Stimulated activated naive CD4-positive, alpha-beta T cell (primary cell): Measurements from ENCODE around the gene CRTC1.

Source experiments
- DNase-seq, 6 experiments: peaks; one replicate each; lab custom pipeline; 2025; lab: John Stamatoyannopoulos, UW

Gene CRTC1

DNA sequence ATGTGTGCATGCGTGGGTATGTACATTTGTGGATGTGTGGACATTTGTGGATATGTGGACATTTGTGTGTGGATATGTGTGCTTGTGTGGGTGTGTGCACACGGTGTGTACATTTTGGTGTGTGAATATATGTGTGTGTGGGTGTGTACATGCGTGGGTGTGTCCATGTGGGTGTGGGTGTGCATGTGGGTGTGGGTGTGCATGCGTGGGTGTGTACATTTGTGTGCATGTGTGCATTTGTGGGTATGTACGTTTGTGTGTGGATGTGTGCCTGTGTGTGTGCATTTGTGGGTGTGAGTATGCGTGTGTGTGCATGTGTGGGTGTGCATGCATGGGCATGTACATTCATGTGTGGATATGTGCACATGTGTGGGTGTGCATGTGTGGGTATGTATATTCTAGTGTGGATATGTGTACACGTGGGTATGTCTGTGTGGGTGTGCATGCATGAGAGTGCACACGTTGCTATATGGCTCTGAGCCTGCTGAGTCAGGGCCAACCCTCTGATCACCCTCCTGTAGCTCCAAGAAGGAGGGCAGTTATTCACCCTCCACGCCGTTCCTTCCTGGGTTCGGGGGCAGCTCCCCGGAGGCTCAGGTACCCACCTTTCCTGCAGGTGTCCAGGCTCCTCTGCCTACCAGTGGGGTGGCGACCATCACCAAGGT is 87.3 kb downstream of the CRTC1 start:
- DNase-seq = no peak

DNA sequence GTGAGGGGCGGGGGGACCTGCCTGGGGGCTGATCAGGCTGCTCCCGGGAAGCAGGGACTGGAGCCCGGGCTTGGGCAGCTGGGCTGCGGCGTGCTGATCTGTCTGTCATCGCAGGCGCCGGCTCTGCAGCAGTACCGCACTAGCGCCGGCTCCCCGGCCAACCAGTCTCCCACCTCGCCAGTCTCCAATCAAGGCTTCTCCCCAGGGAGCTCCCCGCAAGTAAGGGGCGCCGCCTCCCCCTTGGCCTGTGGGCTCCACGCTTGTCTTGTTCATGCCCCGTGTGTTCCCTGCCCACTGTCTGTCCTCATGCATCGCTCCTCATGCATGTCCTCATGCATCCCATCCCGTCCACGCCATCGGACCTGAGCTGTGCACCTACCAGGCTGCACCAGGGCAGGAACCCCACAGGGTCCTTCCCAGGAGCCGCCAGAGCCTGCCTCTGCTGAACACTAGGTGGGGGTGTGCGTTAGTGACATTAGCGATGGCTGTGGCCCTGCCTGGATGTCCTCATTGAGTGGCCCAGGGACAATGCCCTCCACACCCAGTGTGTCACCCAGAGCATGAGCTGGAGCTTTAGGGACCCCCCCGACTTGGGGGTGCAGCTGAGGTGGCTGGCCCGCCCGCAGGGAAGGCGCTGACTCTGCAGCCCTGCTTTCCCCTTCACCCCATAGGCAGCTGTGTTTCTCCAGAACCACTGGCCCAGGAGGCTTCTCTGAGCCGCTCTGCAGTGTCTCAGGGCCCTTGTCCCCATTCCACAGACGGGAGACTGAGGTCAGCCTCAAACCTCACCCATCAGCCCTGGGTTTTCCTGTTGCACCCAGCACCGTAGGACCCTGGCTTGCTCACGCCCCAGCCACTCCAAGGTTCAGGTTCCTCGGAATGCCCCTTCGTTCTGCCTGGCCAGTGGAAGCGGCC is 88.1 kb downstream of the CRTC1 start:
- DNase-seq = no peak

DNA sequence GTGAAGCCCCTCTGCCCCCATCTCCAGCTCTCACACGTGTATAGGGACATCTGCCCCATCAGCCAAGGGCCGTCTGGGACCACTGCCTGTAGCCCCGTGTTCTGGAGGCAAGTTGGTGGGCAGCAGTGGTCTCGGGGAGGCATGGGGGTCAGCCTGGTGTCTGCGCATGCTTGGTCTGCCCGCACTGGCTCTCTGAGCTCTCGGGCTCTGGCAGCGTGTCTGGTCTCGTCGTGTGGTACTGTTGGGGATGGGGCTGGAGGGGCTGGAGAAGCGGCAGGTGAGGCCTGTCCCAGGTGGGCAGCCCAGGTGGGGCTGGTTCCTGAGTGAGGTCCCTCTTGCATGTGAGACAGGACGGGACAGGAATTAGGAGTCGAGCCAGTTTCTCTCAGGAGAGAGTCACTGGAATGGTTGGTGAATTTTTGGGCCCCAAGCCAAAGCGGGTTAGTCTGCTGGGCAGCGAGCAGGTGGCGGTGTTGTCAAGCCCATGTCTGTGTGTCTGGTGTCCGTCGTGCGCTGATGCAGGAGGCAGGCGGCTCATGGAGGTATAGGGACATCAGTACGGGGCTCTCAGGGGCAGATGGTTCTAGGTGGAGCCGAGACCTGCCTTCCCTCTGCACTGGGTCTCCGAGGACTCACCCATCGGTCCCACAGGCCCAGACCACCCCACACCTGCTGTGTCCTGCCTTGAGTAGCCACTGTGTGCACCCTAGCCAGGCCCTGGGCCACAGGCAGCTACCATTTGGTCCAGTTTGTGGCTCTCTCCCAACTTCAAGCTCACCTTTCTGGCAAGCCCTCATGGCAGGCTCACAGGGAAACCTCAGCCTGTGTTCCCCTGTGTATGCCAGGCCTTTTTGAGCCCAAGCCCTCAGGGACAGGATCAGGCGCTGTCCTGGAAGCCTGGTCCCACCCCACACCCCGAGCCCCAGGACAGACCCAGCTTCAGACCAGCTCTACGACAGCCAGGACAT is 89.4 kb downstream of the CRTC1 start:
- DNase-seq = no peak

DNA sequence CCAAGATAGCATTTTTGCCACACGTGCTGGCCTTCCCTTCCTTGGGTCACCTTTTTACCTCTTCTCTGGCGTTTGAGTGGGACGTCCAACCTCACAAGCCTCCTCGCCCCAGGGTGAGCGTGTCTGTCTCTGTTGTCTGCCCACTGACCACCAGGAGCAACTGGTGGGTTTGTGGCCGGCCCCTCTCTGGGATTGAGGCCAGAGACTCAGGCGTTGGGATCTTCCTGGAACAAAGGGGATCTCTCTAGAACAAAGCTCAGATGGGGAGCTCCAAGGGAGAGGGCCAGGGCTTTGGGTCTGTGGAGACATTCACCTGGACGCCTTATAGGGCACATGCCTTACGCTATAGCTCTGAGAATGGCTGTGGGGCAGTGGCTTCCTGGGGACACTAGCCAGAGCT is 90.2 kb downstream of the CRTC1 start:
- DNase-seq = no peak

DNA sequence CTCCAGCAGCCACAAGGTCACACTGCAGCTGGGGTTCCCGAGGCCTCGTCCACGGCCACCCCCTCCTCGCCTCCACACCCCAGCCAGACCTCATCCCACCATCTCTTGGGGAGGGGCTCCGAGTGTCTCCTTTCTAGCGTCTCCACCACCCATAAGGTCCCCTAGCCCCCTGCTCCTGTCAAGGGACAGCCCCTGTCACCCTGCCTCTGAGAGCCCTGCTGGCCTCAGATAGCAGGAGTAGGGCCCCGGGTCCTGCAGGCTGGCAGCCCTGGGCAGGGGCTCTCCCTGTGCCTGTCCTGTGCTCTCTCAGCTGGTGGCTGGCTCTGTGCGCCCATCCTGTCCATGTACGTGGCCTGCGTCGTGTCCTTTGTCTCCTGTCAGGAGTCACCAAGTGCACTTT is 90.6 kb downstream of the CRTC1 start:
- no peak for DNase-seq

DNA sequence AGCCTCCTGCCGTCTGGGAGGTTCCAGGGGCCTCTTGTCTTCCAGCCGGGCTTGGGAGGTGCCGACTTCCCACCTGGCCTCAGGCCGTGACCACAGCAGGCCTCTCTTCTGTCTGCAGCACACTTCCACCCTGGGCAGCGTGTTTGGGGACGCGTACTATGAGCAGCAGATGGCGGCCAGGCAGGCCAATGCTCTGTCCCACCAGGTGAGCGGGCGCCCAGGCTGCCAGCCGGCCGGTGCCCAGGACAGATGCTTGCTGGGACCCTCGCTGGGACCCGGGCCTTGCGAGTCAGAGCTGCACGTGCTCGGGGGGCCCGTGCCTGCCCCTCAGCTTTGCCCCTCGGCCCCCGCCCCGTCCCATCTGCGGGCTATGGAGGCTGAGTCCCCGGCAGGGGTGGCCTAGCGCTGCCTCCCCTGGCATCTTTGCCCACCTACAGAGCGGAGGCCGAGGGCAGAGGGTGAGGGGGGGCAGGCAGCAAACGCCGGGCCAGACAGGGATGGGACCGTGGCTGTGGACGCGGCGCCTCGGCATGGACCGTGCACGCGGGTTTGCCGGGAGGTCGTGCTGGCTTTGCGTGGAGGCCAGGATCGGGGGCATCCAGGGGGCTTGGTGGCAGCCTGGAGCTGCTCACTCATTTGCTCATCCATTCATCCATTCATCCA is 91.4 kb downstream of the CRTC1 start:
- DNase-seq = no peak

DNA sequence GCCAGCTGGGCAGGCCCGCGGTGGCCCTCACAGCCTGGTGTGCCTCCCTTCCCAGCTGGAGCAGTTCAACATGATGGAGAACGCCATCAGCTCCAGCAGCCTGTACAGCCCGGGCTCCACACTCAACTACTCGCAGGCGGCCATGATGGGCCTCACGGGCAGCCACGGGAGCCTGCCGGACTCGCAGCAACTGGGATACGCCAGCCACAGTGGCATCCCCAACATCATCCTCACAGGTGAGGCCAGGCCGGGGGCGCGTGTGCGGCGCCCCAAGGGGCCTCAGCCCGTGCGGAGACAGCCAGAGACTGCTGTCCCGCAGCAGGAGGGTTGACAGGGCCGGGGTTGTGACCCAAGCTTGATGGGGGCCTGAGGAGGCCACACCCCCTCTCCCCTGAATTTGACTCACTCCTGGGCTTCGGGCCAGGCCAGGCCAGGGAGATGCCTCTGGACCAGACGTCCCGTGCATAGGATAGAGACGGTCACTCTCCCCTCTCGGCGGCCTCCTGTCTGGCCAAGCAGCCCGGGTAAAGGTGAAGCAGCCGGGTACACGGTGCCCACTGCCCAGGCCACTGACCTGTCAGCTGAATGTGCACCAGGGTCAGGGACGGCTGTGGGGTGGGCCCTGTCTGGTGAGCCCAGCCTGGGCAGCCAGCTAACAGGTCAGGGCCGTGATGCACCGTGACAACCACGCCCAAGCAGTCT is 92.3 kb downstream of the CRTC1 start:
- no peak for DNase-seq

DNA sequence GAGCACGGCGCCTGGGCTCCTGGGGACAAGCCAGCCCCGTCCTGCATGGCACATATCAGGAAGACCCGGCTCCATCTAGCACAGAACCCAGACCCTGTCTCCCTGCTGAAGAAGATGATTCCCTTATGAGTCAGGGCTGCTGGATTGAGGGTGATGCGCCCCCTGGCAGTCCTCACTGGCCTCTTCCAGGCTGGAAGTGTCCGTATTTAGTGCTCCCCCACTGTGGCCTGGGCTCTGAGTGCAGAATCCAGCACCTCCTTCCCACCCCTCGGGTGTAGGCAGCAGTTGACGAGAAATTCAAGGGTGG is 92.8 kb downstream of the CRTC1 start:
- no peak for DNase-seq

DNA sequence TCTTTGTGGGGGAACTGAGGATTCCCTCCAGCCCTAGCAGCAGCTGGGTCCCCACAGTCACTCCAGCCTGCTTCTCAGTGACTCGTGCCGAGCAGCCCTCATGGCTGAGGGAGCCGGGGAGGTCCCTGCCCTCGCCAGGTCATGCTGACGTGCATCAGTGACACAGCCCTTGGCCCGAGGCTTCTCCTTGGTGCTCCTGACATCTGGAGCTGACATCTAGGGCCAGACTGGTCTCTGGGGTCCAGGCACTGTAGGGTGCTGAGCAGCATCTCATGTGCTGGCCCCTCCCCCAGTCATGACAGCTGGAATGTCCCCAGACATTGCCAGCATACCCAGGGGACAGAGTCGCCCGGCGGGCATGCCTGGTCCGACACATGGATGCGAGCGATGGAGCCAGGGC is 93.3 kb downstream of the CRTC1 start:
- no peak for DNase-seq

DNA sequence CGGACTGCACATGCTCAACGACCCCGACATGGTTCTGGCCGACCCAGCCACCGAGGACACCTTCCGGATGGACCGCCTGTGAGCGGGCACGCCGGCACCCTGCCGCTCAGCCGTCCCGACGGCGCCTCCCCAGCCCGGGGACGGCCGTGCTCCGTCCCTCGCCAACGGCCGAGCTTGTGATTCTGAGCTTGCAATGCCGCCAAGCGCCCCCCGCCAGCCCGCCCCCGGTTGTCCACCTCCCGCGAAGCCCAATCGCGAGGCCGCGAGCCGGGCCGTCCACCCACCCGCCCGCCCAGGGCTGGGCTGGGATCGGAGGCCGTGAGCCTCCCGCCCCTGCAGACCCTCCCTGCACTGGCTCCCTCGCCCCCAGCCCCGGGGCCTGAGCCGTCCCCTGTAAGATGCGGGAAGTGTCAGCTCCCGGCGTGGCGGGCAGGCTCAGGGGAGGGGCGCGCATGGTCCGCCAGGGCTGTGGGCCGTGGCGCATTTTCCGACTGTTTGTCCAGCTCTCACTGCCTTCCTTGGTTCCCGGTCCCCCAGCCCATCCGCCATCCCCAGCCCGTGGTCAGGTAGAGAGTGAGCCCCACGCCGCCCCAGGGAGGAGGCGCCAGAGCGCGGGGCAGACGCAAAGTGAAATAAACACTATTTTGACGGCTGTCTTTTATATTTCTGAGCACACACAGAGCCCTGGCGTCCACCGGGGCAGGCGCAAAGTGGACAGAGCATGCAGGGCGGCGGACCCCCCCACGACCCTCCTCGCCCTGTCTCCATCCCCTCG is 94.0 kb downstream of the CRTC1 start:
- no peak for DNase-seq

DNA sequence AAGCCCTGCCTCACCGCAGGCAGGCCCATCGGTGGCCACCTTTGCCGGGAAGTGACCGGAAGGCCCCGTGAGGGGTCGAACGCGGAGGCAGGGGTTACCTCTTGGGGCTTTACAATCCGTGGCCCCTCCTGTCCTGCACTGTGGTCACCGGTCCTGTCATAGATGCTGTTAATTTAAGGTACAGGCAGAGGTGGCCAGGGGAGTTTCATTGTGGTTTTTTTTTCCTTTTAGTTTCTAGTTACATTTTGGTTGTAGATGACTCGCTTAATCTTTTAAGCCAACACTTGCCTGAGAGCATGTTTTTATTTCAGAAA is 94.6 kb downstream of the CRTC1 start:
- DNase-seq = no peak

DNA sequence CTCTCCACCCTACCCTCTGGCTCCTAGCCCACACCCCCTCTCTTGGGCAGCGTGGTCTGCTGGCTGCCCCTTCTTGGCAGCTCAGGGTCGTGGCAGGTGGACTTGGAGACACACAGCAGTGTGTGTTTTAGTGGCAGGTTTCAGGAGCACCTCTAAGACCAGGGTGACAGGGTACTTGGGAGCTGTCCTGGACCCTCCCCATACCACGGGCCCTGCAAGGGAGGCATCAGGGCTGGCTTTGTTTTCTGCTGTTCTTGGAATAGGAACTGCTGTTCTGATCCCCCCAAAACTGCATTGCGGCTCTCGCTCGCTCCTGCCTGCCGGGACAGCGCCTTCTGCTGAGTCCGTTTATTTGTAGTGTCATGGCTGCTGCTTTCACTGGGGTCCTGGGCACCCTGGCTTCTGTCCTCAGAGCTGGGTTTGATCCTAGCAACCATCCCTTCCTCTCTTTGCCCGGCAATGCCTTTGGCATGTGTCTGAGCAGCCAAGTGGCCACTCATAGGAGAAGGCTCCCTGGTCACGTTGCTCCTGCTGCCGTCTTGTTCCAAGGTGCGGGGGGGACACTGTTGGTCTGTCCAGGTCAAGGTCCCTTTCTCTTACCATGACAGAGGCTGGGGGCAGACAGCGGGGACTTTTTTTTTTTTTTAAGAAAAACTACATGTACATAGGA is 95.5 kb downstream of the CRTC1 start:
- DNase-seq = no peak

DNA sequence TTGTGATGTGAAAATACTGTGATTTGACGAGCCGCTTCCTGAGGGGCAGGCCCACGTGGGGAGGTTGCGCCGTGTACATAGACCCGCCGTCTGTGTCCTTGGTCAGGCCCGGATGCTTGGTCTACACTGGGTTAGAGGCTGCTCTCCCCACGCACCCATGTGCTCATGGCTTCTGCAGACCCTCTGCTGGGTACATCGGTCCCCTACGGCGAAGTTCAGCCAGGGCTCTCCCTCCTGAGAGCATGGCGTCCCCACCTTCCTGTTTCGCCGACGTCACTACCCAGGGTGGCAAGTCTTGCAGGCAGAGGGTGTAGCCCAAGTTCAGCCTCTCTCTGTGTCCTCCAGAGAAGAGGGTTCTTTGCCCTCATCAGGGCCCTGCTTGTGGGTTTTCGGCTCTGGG is 96.6 kb downstream of the CRTC1 start:
- DNase-seq = no peak

DNA sequence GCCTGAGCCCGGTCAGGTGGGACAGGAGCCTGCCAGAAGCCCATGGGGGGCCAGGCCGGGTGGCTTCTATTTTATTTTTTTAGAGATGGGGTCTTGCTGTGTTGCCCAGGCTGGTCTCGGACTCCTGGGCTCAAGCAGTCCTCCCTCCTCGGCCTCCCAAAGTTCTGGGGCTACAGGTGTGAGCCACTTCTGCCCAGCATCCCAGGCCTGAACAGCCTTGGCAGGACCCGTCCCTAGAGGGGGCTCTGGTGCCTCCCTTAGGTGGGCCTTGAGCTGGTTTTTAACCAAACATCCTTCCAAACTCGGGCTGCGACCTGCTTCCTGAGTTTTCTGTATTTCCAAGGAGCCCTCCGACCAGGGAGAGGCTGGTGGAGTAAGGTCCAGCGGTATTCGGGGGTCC is 97.2 kb downstream of the CRTC1 start:
- no peak for DNase-seq

DNA sequence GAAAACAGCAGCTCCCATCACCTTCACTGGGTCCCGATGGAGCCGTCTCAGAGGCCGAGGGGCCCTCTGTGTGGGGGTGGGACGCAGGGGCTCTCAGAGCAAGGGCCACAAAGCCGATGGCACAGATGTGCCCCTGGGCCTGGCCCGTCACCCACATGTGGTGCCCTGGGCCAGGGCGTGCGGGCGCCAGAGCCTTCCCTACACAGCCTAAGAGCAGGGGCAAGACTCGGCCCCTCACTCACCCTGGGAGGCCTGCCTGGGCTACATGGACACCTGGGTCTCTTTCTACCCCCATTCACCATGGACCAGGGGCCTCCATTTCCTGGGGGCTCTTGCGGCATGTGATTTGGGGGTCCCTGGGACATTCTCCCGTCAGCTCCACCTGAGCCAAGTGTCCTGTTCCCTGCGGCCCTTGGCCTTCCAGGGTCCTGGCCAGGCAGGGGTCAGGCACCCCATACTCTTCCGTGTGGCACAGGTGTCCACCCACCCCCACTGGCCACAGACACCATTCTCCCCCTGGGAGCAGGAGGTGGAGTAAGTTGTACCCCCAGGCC is 97.6 kb downstream of the CRTC1 start:
- no peak for DNase-seq

DNA sequence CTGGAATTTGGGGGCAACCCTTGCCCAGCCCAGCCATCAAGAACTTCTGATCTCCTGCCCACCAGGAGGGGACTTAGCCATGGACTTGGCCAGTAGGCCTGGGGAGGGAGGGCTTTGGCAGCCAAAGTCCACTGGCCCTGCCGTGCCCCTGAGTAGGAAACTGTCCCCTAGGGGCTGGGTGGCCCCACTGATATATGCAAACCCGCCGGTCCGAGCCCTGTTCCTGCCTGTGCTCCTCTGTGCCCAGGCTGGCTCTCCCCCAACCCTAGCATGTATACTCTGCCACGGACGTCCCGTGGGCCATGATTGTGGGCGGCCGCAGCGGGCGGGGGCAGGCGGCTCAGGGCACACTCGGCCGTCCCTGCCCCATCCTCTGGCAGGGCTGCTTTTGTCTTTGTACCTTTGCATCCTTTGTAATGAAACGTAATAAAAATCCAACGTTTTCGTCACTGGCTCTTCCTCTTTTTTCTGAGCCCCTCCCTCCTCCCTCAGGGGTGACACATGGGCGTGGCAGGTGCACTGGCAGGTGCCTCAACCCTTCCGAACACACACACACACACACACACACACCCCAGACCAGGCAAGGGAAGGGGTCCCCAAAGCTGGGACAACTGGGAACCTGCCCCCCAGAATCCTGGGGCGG is 98.5 kb downstream of the CRTC1 start:
- DNase-seq = no peak

DNA sequence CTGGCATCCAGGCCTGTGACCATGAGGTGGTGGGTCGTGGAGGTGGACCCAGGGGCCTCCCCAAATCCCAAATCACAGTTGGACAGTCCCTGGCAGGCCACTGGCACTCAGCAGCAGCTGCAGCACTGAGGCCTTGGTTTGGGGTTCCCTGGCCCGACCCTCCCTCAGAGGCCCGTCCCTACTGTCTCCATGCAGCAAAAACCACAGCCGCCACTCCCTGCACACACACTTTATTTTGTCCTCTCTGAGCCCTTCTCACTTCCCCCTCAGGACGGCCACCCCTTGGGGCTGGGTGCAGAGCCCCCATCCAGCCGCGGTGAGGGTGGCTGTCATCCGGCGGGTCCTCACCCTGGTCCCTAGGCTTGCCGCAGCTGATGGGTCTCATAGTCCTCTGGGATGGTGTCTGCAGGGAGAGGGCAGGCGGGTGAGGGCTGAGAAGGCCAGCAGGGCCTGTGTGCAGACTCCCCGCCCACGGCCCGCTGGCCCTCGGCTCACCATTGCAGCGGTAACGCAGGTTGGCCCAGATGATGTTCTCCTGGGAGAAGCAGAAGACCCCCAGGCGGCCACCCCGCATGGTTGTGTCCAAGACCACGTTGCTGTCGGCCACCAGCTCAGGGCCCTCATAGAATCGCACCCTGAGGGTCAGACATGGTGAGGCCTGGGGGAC is 99.2 kb downstream of the CRTC1 start:
- no peak for DNase-seq

DNA sequence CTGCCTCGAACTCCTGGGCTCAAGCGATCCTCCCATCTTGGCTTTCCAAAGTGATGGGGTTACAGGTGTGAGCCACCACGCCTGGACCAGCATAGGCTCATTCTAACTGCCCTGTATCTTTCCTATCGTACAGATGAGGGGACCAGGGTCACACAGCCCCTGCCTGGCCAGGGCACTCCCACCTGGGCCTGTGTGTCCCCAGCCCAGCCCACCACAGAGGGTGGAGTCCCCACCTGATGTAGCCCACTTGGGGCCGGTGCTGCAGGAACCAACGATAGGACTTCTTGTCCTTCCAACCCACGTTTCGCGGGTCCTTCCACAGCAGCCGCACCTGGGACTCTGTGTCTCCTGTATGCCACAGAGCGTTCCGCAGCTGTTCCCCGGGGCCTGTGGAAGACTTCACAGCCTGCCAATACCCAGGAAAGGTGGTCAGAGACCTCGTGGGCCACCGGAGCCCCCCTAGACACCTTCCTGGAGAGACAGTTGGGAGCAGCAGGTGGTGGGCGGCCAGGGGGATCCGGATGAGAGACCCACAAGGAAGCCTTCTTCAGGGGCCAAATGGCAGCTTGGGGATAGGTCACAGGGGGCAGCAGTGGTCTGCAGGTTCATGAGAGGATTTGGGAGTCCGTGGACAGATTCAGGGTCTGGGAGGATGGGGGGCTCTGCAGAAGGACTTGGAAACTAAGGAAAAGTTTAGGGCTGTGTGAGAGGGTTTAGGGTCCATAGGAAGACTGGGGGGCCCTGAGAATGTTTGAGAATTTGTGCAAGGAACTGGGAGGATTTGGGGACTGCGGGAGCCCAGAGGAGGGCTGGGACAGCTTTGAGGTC is 100.7 kb downstream of the CRTC1 start:
- no peak for DNase-seq
